Choroid plexus epithelial cell (primary cell): ENCODE data around the gene NDUFA13.

Experiments
- DNase-seq: peaks from one replicate; pipeline ENCODE4 v3.0.0-alpha.2; 2010; ENCODE audit warnings: low read depth
- H3K4me3 ChIP-seq: 2 replicates; pipeline ENCODE4 v1.5.1; 2011; ENCODE audit warnings: low read depth, mild to moderate bottlenecking, control low read depth, low read length, moderate library complexity
- CTCF ChIP-seq: conservative IDR thresholded peaks from 2 replicates; pipeline ENCODE4 v1.5.1; 2011; ENCODE audit warnings: low read depth, mild to moderate bottlenecking, control low read depth, inconsistent platforms, low read length, moderate library complexity

The NDUFA13 gene

GRCh38 chr19:19525611-19526380, 9.8 kb downstream of the NDUFA13 start:
- DNase-seq, result no peak
- no peak for TF ChIP-seq CTCF
- H3K4me3 ChIP-seq, result no peak overlapping the region

GRCh38 chr19:19526581-19527370, 10.8 kb downstream of the NDUFA13 start:
- TF ChIP-seq CTCF, result no peak
- H3K4me3 ChIP-seq, result no peak overlapping the region
- DNase-seq, result no peak

- DNase-seq, result no peak
- TF ChIP-seq CTCF, result no peak
- H3K4me3 ChIP-seq, result no peak overlapping the region
Measured at GRCh38 chr19:19527371-19527656, 11.3 kb downstream of the NDUFA13 start.

- no peak for TF ChIP-seq CTCF
- H3K4me3 ChIP-seq, result no peak overlapping the region
- DNase-seq, result no peak
Measured at GRCh38 chr19:19527674-19528625, 11.9 kb downstream of the NDUFA13 start.

GRCh38 chr19:19528721-19529490, 12.9 kb downstream of the NDUFA13 start, which contains the start of gene YJEFN3:
TSS of gene YJEFN3 (plus strand) at chr19:19528911. CDS start at chr19:19528933, 22 bp downstream.
- no peak for TF ChIP-seq CTCF
- DNase-seq, result peak; percentile 70
- peak within 1 kb of the TSS; percentile 38 for H3K4me3 ChIP-seq

- no peak for DNase-seq
- H3K4me3 ChIP-seq, result no peak overlapping the region
- no peak for TF ChIP-seq CTCF
Measured at GRCh38 chr19:19529783-19530422, 13.9 kb downstream of the NDUFA13 start.
